ENCODE results near the gene SLC27A6. TPM values are rescaled to one million over a fixed set of nuclear protein-coding genes. Genes with fewer than 3 reads are reported as not detected.

SLC27A6 gene
- total RNA-seq, 1 experiment from 2014 or later, result 0.16 TPM

GRCh38 chr5:129041196-129041881 is 76.1 kb downstream of the SLC27A6 start:
- BruUV-seq (replicated peaks), result no TSS peak
- Mint-ChIP-seq H3K4me3 (ENCODE audit: unreplicated experiment) (no peak overlapping the region), H3K4me1 (ENCODE audit: insufficient read depth, unreplicated experiment) (peaks cover 6% of the 10 kb centered on the region), H3K27me3 (ENCODE audit: insufficient read depth, unreplicated experiment) (no peaks in the 10 kb centered on the region), H3K36me3 (ENCODE audit: insufficient read depth, unreplicated experiment) (no peaks in the 10 kb centered on the region), H3K27ac (ENCODE audit: low read depth, unreplicated experiment) (no peak overlapping the region), H3K9me3 (ENCODE audit: unreplicated experiment) (peaks cover 16% of the 10 kb centered on the region)
- CTCF ChIA-PET, result interaction anchor here (0.7 kb wide), 1 partner anchor 12 kb away, joined by 5 read pairs; no protein-coding TSS in a partner anchor
- intact Hi-C loops (cut with micrococcal nuclease), result no loop called here
- DNase-seq (ENCODE audit: unreplicated experiment), result no peak
- no peak for TF ChIP-seq CTCF (IDR thresholded peaks at IDR 0.05; ENCODE audit: unreplicated experiment)
- POLR2A ChIA-PET, result interaction anchor here (0.6 to 1.2 kb wide), 2 partner anchors 10 to 108 kb away, joined by 3 read pairs; no protein-coding TSS in a partner anchor

- no peak for TF ChIP-seq CTCF (IDR thresholded peaks at IDR 0.05; ENCODE audit: unreplicated experiment)
- DNase-seq (ENCODE audit: unreplicated experiment), result no peak
- ChIA-PET CTCF (interaction anchor here (0.7 kb wide), 1 partner anchor 11 kb away, joined by 5 read pairs; no protein-coding TSS in a partner anchor), POLR2A (no interaction called here)
- Mint-ChIP-seq H3K9me3 (ENCODE audit: unreplicated experiment) (peaks cover 16% of the 10 kb centered on the region), H3K36me3 (ENCODE audit: insufficient read depth, unreplicated experiment) (no peaks in the 10 kb centered on the region), H3K4me1 (ENCODE audit: insufficient read depth, unreplicated experiment) (peaks cover 6% of the 10 kb centered on the region), H3K27me3 (ENCODE audit: insufficient read depth, unreplicated experiment) (no peaks in the 10 kb centered on the region), H3K4me3 (ENCODE audit: unreplicated experiment) (no peak overlapping the region), H3K27ac (ENCODE audit: low read depth, unreplicated experiment) (no peak overlapping the region)
- BruUV-seq (replicated peaks), result no TSS peak
- intact Hi-C loops (cut with micrococcal nuclease), result no loop called here
Observed at GRCh38 chr5:129042306-129042705, 77.0 kb downstream of the SLC27A6 start.

GRCh38 chr5:129043894-129044293 is 78.6 kb downstream of the SLC27A6 start:
- no TSS peak for BruUV-seq (replicated peaks)
- no peak for DNase-seq (ENCODE audit: unreplicated experiment)
- H3K36me3 Mint-ChIP-seq (ENCODE audit: insufficient read depth, unreplicated experiment), result no peaks in the 10 kb centered on the region
- ChIA-PET POLR2A (interaction anchor here (0.5 kb wide), 1 partner anchor 69 kb away, joined by 4 read pairs; no protein-coding TSS in a partner anchor), CTCF (interaction anchor here (1.0 to 1.1 kb wide), 2 partner anchors 9 to 81 kb away, joined by 3 read pairs; no protein-coding TSS in a partner anchor)
- no peak for TF ChIP-seq CTCF (IDR thresholded peaks at IDR 0.05; ENCODE audit: unreplicated experiment)
- H3K27ac Mint-ChIP-seq (ENCODE audit: low read depth, unreplicated experiment), result no peak overlapping the region
- H3K9me3 Mint-ChIP-seq (ENCODE audit: unreplicated experiment), result peaks cover 16% of the 10 kb centered on the region
- H3K4me3 Mint-ChIP-seq (ENCODE audit: unreplicated experiment), result no peak overlapping the region
- H3K27me3 Mint-ChIP-seq (ENCODE audit: insufficient read depth, unreplicated experiment), result no peaks in the 10 kb centered on the region
- intact Hi-C loops (cut with micrococcal nuclease), result no loop called here
- H3K4me1 Mint-ChIP-seq (ENCODE audit: insufficient read depth, unreplicated experiment), result peaks cover 6% of the 10 kb centered on the region

- DNase-seq (ENCODE audit: unreplicated experiment), result peak; percentile 73
- H3K27ac Mint-ChIP-seq (ENCODE audit: low read depth, unreplicated experiment), result no peak overlapping the region
- no TSS peak for BruUV-seq (replicated peaks)
- POLR2A ChIA-PET, result no interaction called here
- H3K4me3 Mint-ChIP-seq (ENCODE audit: unreplicated experiment), result no peak overlapping the region
- CTCF ChIA-PET, result no interaction called here
- H3K9me3 Mint-ChIP-seq (ENCODE audit: unreplicated experiment), result peaks cover 16% of the 10 kb centered on the region
- peaks cover 11% of the 10 kb centered on the region for H3K4me1 Mint-ChIP-seq (ENCODE audit: insufficient read depth, unreplicated experiment)
- no peaks in the 10 kb centered on the region for H3K27me3 Mint-ChIP-seq (ENCODE audit: insufficient read depth, unreplicated experiment)
- intact Hi-C loops (cut with micrococcal nuclease), result no loop called here
- no peaks in the 10 kb centered on the region for H3K36me3 Mint-ChIP-seq (ENCODE audit: insufficient read depth, unreplicated experiment)
- TF ChIP-seq CTCF (IDR thresholded peaks at IDR 0.05; ENCODE audit: unreplicated experiment), result no peak
Observed at GRCh38 chr5:129046151-129046550, 80.9 kb downstream of the SLC27A6 start.

Data from MCF 10A (cell line).